Measurements from ENCODE around the gene CHST3.

DNA sequence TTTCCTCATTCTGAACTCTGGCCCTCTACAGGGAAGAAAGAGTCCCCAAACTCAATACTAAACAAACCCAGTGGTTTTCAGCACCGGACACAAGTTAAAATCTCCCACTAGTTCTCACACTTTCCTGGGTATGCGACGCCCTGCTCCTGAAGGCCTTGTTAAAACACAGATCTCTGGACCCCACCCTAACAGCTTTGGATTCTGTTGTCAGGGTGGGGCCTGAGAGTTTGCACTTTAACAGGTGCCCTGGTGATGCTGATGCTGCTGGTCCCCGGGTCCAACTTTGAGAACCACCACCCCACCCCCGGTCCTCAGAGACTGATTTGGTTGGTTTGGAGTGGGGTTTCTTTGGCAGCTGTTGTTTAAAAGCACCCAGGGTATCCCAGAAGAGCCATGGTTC lies 61.6 kb downstream of the CHST3 start:
- no peak for TF ChIP-seq POLR2AphosphoS5 (IDR thresholded peaks at IDR 0.05; ENCODE audit: low read depth, low read length)
- TF ChIP-seq POLR2A (IDR thresholded peaks at IDR 0.05; ENCODE audit: low read depth, low read length): no peak
- no peak for TF ChIP-seq TAF1 (IDR thresholded peaks at IDR 0.05; ENCODE audit: low read depth, low read length)
